K562 (cell line): ENCODE measurements around the gene DNAJC8. TPM values are rescaled to one million over a fixed set of nuclear protein-coding genes. Genes with fewer than 3 reads are reported as not detected.
A peak's percentile ranks its signal among the peaks of the same experiment; 100 is the strongest.

Experiments used
- ARID4B ChIP-seq: sonication (generic); formaldehyde crosslinking; IDR thresholded peaks from 2 replicates; pipeline ENCODE4 v1.8.0; 2022; ENCODE audit warnings: mild to moderate bottlenecking, missing genetic modification reagents
- BRD9 ChIP-seq: fragments of 450-650 bp; IDR thresholded peaks from 2 replicates; pipeline ENCODE4 v1.6.1; 2018; ENCODE audit warnings: low read depth; ENCODE audit not compliant: partially characterized antibody
- CC2D1A ChIP-seq: fragments of 450-650 bp; IDR thresholded peaks from 2 replicates; pipeline ENCODE4 v1.6.1; 2017; ENCODE audit warnings: mild to moderate bottlenecking
- CREBBP ChIP-seq: IDR thresholded peaks from one replicate; pipeline ENCODE4 v1.6.1; 2012; ENCODE audit warnings: low read depth, mild to moderate bottlenecking, control low read depth, inconsistent platforms, low read length
- CUX1 ChIP-seq: fragments of 200-800 bp; sonication (Bioruptor generic); IDR thresholded peaks from 2 replicates; pipeline ENCODE4 v1.6.1; 2016; ENCODE audit warnings: missing genetic modification characterization, missing compliant biosample characterization
- EHMT2 ChIP-seq: fragments of 450-650 bp; IDR thresholded peaks from 2 replicates; pipeline ENCODE4 v1.6.1; 2018; ENCODE audit warnings: antibody characterized with exemption
- ETV1 ChIP-seq: fragments of 450-650 bp; conservative IDR thresholded peaks from 2 replicates; pipeline ENCODE4 v1.6.1; 2016; ENCODE audit warnings: missing genetic modification characterization, control low read depth, low read depth, missing compliant biosample characterization
- FOXP4 ChIP-seq: sonication (generic); formaldehyde crosslinking; IDR thresholded peaks from 2 replicates; pipeline ENCODE4 v1.8.0; 2022; ENCODE audit warnings: mild to moderate bottlenecking, missing genetic modification reagents, borderline replicate concordance
- GTF2F1 ChIP-seq: IDR thresholded peaks from 2 replicates; pipeline ENCODE4 v1.6.1; 2011; ENCODE audit warnings: low read depth, low read length, improper control_type of control experiment
- HES1 ChIP-seq: fragments of 450-650 bp; IDR thresholded peaks from 2 replicates; pipeline ENCODE4 v1.6.1; 2016; ENCODE audit warnings: low read depth, mild to moderate bottlenecking, moderate library complexity
- MECOM ChIP-seq: fragments of 250-450 bp; sonication (Bioruptor Pico); IDR thresholded peaks from 2 replicates; pipeline ENCODE4 v1.8.0; 2022; ENCODE audit warnings: inconsistent platforms
- ZBTB12 ChIP-seq: fragments of 250-450 bp; sonication (Bioruptor Pico); IDR thresholded peaks from 2 replicates; pipeline ENCODE4 v1.4.0; 2020
- ZNF644 ChIP-seq: fragments of 200-800 bp; sonication (Bioruptor generic); IDR thresholded peaks from 2 replicates; pipeline ENCODE4 v1.6.1; 2016; ENCODE audit warnings: low read depth, missing genetic modification characterization, missing compliant biosample characterization
- polyA plus RNA-seq, 8 experiments: library from polyadenylated mRNA; depleted of rRNA in 4 of 8; stranded (reverse) in 5 of 8; unstranded in 3 of 8; fragments of >200 nt; fragmentation: Nextera tagmentation in 2 of 8; fragmentation: Illumina TruSeq in 1 of 8; extraction: Ambion mirVana in 2 of 8; extraction: Trizol in 1 of 8; gene quantifications; 2 replicates each; pipeline versions ENCODE4 v1.2.1 to v1.2.3, GENCODE V29; 2011 to 2014; ENCODE audit warnings: inconsistent platforms in 1 of 8, missing spikeins in 1 of 8
- total RNA-seq, 7 experiments: library from RNA; depleted of rRNA in 6 of 7; stranded (reverse); fragments of >200 nt in 6 of 7; fragmentation: Illumina TruSeq in 2 of 7; extraction: Trizol in 2 of 7; gene quantifications; 2 replicates each; pipeline versions ENCODE4 v1.2.1 to v1.2.3, GENCODE V29; 2011 to 2021; ENCODE audit warnings: low replicate concordance in 1 of 7

DNAJC8 gene
- total and polyA plus RNA-seq, 9 of the 15 experiments (the other 6 are each of a cell fraction or from before 2014, with no cell fraction given), result 143 to 508 (median 209) TPM

- TF ChIP-seq HES1 (no peak; the same call in 1 of the 2 replicates), CUX1 (CRISPR knock-in tag) (no peak), BRD9 (peak; percentile 99), GTF2F1 (0 out of 2 replicates have a peak, but pooled peaks have one; percentile 13), FOXP4 (CRISPR knock-in tag) (no peak), MECOM (CRISPR knock-in tag) (no peak), ZBTB12 (CRISPR knock-in tag) (no peak), CC2D1A (peak; percentile 63), ZNF644 (tag) (no peak), EHMT2 (no peak), ARID4B (CRISPR knock-in tag) (0 out of 2 replicates have a peak, but pooled peaks have one; percentile 20), ETV1 (no peak), CREBBP (no peak)
Measured at GRCh38 chr1:28248273-28249012, 15.6 kb upstream of the DNAJC8 start (continued).
